NCI-H1436 treated with DMSO at 0.1 percent for 48 hours (cell line): ENCODE results near the gene CHMP6.
"Not testable (repeated sequence)": the region's sequence is repeated elsewhere in the genome, so short reads cannot be mapped to it uniquely, and the experiment has no call there.

Experiments used
- DNase-seq: peaks from one replicate; lab custom pipeline; 2025; lab: John Stamatoyannopoulos, UW

The CHMP6 gene

DNA sequence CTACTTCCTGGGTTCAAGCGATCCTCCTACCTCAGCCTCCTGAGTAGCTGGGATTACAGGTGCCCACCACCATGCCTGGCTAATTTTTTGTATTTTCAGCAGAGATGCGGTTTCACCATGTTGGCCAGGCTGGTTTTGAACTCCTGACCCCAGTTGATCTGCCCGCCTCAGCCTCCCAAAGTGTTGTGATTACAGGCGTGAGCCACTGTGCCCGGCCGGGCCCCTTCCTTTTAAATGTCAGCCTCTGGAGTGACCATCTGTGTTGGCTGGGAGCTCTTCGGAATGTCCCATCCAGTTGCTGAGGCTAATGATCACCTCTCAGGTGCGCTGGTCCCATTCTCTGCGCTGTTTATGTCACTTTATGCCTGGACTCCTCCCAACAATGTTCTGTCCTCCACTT lies 38.7 kb downstream of the CHMP6 start:
- DNase-seq: not testable (repeated sequence)

DNA sequence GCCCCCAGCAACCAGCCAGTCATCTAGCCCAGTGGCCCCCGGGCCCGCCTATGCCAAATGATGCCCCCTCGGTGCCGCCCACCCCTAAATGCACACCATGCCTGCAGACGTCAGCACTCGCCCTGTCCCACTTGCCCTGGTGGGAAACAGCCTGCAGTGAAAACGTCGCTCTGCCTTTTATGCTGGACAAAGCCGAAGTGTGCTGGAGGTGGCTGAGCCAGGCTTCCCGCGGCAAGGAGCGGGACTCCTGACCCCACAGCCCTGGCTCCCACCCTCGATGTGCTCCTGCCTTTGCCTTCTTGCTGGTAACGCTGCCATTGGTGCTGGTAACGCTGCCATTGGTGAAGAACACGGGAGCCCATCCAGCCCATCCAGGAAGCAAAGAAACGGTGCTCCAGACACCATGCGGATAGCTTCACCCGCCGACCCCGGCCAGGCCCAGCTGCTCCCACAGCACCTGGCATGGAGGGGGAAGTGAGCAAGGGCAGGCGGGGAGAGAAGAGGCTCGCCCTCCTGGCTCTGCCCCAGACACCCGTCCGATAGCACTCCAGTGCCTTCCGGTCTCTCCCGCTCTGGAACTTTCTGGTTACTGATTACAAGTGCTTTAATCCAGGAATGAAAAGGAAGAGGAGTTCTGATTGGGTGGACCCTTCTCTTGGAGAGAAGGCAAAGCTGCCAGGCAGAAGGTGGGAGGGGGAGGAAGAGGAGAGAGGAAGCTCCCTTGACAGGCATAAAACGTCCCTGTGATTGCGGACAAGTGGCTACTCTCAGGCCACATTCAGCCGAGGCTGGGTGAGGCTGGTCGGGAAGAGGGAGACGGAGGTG lies 39.3 kb downstream of the CHMP6 start:
- DNase-seq: no peak

DNA sequence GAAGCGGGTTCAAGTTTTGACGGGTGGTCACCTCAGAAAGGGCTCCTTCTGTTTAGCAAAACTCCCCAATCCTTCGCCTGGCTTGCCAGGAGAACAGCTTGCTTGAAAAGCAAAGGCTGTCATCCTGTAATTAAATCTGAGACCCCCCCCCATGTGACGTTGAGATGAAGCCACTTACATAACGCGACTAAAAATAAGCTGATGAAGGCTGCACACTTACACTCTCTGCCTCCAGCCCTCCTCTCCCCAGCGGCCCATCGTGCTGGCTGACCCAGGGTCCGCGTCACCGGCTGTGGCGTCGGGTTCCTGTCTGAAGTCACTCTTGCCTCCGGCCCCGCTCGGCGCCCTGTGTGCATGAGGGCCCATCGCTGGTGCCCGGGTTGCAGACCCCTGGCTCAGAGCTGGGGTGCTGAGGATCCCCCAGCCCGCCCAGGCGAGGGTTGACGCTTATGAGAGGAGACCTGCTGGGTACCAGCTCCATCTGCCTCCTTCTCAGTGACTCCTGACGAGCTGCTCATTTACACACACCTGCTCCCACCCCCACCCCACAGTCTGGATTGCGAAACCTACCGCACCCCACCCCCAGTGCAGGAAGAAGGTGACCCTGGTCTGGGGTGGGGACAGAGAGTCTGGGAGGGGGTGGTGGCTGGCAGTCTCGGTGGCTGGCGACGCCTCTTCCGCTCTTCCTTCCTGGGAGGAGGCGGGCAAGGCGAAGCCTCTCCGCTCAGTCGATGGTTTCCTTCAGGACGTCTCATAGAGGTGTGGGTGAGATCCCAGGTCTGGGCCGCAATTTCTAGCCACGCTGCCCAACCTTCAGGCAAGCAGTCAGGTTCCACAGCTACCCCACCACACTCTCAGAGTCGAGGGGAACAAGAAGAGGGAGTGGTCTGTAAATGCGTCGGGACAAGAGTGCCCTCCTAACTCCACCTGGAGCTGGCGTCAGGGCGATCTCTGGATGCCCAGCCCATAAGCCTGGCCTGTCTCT lies 40.2 kb downstream of the CHMP6 start:
- no peak for DNase-seq

DNA sequence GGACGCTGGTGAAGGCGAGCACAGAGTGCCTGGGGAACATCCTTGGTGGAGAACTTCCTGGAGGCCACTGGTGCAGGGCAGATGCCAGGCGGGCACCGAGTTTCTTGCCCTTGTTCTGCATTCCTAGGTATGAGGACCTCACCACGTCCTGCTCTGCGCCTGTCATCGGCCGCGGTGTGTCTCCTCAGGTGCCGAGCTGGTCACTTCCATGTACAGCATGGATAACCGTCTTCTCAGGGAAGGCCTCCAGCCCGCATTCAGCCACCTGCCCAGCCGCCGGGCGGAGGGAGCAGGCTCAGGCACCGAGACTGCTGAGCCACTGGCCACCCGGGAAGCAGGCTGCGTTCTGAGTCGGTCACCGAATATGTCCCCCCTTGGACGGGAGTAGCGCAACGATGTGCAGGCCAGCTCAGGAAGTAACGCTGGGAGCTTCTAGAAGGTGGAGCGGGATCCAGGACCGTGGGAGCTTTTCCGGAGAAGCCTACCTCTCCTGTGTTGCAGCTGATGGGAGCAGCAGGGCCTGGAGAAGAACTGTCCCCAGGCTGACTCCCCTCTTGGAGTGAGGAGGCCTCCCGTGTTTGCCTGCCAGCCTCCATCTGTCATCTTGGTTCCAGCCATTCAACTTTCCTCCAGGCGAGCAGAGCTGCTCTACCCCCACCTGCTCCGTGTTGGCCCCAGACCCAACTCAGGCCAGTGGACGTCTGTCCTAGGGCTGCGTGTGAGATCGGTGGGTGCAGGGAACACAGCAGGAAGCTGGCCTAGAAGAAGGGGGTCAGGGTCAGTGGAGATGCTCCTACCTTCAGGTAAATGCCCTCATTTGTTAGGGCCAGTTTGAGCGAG lies 41.2 kb downstream of the CHMP6 start:
- DNase-seq: no peak

DNA sequence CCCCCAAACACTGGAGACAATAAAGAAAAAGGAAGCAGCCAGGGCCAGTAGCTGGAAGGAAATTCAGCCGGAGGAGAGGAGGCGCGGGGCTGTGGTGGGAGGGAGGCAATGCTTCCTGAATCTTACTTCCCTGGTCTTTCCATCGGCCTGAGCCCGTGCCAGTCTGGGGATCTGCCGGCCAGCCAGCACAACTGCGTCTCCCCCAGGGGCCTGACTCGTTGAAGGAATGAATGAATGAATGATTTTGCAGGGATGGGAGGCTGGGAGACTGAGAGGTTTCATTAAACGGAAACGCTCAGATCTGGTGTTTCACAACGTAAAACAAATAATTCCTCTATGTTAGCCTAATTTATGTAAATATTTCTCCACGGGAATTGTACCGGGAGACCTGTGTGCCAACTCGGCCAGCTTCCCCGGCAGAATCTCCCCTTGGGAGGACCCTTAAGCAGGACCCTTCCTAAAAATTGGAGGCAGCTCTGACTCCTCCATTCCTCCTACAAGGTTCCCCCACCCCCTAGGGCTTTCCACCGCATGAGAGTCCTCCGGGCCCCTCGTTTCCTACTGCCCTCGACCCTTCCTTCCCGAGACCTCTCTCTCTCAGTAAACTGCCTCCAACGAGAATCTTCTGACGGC lies 42.0 kb downstream of the CHMP6 start:
- no peak for DNase-seq

DNA sequence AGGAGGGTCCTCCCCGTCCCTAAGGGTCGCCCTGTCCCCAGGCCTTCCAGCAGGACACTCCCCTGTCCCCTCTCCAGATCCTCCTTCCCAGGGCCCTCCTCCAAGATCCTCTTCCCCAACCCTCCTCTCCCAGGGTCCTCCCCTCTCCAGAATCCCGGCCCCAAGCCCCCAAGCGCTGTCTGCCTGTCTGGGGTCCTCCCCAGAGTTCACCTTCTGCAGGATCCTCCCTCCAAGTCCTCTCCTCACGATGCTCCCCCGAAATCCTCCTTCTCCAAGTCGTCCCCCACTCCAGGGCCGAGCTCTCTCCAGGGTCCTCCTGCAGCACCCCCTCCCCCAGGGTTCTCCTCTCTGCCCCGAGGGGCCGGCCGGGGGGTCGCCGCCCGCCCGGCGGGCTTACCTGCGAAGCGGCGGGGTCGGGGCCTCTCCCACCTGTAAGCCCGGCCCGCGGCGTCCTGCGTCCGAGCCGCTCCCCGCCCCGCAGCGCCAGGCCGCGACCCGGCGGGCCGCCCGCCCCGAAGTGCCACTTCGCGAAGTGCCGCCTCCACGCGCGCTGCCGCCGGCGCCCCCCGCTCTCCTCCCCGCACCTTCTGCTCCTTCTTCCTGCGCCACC lies 42.6 kb downstream of the CHMP6 start:
- DNase-seq: no peak

DNA sequence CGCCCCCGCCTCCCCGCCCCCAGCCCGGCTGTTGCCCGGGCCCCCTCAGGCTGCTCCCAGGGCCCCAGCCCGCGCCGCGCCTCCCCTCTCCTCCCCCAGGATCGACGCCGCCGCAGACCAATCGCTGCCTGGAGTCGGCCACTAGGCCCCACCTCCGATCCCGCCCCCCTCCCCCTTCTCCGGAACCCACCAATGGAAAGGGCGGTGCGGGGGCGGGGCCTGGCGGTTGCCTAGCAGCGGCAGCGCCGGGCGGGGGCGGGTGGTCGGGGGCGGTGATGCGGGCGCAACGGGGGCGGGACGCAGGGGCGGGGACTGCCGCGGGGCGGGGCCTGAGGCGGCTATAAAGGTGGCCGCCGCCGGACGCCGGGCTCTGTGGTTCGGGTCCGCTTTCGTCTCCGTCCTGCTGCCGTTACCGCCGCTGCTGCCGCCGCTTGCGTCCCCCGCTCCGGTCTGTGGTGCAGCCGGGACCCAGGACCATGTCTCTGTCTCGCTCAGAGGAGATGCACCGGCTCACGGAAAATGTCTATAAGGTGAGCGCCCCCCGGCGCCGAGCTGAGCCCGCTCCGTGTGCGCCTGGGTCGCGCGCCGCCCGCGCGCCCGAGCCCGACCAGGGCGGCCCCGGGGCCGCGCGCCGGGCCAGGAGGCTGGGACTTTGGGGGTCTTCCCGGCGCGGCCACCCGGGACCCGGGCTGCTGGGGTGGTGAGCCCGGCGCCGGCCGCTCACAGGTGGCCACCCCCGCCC lies 43.3 kb downstream of the CHMP6 start, which contains the start of gene BAIAP2:
Gene BAIAP2, plus strand, starts transcription at position 373 of the 742 bp plus-strand sequence. Its CDS starts 104 bp downstream, at position 477.
- peak; percentile 73 for DNase-seq

DNA sequence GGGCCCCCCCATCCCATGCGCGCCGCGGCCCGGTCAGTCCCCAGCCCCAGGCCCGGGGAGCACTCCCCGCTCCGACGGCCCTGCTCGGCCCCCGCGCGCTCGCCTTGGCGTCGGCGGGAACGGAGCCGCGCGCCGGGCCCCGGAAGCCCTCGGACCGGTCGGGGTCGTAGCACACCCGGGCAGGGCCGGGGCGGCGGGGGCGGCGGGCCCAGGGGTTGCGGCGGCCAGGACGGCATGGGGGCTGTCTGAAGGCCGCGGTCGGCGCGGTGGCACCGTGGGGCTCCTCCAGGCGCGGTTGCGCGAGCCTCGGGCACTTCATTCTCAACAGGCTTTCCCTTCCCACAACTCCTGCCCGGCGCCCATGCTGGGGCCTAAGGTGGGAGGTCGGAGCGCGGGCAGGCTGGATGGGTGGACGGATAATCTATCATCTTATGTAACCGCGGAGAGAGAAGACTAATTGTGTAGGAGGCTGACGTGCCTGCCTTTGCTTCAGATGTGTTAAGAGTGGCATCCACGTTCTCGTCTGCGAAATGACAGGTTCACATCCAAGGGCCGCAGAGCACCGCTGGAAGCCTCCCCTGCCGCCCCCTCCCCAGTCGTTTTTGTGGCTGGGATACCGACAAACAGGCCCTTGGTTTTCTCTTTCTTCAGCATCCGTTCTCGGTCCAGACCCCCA lies 44.0 kb downstream of the CHMP6 start:
- no peak for DNase-seq

DNA sequence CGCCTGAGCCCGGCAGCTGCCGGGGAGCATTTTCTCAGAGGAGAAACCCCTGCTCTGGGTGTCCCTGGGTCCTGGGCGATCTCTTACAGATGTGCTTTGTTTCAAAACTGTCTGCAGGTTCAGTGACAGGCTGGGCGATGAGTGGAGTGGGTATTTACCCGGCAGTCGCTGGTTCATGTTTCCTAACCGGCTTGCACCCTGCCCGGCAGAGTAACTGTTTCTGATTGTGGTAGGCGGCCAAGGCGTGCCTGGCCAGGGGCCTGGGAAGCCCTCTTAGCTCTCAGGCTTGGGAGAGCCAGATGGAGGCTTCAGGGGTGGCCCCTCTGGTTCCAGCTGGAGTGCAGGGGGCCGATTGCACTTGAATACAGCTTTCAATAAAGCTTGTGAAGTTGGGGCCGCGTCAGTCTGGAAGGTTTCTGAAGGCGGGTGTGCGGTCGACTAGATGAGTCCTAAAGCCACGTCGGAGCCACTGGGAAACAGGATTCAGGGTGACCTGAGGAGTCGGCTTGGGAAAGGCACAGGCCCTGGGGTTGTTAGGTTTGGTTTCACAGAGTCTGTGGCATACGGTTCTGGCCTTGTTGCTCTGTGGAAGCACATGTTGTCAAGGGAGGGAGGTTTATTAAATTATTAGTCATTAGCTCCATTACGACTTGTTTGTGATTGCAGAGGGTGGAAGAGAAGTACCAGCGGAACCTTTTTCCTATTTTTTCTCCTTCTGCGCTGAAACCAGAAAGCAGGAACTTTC lies 44.7 kb downstream of the CHMP6 start:
- no peak for DNase-seq

DNA sequence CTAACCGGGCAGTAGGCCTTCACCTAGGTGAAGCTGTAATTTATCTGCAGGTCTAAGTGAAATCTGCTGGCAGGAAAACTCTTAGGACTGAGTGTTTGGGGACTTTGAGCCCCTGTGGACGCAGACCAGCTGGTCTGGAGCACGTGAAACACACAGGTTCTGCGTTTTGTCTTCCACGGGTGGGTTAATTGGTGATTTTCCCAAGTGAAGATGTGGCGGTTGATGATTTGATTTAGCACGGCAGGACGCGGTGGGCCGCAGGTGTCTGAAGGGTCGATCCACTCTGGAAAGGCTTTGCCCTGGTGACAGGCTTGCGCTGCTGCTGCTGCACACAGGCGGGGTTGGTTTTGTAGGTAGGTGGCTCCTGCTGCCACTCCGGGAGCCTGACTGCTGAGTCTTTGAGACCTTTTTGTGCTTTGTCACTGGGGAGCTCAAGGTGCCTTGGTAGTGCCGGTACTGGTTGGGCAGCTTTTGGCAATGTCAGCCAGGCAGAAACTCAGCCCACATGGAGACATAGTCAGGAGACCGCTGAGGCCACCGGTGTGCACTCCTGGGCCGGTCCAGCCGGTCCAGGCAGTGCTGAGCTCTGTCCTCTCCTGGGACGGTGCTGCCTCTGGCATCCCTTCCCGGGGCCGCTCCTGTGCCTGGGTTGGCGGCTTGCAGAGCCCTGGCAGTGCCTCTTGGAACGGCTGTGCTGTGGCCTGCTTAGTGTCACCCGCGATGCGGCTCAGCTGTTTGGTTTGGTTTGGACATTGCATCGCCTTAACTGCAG lies 45.6 kb downstream of the CHMP6 start:
- no peak for DNase-seq

DNA sequence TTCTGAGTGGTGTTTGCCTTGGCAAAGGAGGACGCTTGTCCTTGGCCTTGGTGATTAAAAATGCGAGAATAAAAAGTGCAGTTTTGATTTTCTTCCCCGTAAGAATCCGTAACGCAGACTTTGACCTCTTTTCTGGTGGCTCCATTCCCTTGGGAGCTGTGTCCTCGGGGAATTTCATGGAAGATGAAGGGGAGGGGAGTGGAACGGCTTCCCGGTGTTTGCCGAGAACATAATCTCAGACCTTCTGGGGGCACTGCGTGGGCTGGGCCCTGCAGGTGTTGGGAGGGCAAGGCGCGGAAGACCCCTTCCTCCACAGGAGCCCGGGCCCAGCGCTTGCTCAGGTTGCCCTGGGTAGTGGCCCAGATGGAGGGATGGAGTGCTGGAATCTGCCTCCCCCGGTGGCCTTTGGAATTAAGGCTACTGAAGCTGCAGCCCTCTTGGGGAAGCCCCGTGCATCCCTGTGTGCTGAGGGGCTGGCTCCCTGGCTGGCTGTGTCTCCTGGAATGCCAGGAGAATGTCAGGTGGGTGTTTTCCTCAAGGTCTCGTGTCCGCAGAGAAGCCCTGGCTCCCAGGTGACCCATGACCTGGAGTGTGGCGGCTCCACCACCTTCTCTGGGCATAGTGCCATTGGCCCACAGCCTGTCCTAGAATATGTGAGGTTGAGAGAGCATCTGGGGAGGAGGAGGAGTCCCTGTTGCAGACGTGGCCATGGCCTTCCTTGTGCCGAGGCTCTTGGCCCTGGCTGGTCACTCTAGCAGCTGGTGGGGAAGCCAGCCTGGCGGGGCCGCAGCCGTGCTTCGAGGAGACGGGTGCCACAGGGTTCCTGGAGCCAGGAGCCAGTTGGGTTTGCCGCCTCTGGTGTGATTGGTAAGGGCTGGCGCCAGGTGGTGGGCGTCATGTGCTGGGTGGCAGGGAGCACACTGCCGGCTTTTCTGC lies 46.4 kb downstream of the CHMP6 start:
- no peak for DNase-seq

DNA sequence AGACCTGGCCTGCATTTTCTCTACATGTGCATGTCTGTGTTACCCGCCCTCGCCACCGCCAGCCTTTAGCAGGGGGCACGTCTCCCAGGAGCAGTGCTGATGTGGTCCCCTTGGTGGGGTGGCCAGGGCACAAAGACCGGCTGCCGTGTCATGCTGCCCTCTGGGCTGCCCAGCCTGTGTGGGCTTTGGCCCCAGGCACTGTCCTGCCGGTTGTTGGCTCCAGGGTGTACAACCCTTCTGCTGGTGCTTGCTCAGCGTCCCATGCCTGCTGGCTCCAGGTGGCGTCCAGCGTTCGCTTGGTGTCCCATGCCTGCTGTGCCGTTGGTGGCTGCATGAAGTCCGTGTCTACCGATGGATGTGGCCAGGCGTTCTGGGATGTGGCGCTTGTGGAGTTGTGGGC lies 47.5 kb downstream of the CHMP6 start:
- DNase-seq: no peak

DNA sequence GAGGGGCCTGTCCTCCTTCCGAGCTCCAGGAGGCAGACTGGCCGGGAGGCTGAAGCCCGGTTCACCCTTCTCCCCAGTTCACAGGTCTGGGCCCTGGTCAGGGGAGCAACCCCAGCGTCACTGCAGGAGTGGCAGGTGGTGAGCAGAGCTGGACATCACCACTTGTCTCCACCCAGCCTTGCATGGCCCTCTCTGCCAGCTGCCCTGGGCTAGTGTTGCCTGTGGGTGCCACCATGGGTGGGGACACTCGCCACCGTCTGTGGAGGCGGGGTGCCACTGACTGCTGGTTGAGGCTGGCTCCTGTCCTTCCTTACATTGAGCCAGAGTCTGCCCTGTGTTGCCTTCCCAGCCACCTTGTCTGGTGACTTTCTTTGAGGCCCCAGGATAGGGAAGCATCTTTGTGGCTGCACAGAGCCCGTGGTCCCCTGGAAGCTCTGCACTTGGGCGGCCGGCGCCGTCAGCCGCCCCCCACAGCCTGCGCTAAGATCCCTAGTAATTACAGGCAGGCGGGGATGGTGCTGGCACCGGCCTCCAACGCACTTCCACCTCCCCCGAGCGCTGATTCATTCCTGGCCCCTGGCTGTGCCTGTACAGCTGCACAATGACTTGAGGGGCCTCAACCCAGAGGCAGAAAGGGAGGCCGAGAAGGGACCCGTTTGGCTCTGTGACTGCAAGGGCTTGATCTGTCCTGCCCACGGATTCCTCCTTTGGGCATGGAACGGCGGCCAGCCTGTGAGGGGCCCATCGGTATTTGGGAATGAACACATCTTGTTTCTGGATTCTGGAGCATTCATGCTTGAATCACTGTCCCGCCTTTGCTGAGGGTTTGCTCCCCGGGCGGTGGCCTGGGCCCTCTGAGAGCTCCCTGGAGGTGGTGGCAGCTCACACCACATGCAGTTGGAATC lies 48.5 kb downstream of the CHMP6 start:
- no peak for DNase-seq

DNA sequence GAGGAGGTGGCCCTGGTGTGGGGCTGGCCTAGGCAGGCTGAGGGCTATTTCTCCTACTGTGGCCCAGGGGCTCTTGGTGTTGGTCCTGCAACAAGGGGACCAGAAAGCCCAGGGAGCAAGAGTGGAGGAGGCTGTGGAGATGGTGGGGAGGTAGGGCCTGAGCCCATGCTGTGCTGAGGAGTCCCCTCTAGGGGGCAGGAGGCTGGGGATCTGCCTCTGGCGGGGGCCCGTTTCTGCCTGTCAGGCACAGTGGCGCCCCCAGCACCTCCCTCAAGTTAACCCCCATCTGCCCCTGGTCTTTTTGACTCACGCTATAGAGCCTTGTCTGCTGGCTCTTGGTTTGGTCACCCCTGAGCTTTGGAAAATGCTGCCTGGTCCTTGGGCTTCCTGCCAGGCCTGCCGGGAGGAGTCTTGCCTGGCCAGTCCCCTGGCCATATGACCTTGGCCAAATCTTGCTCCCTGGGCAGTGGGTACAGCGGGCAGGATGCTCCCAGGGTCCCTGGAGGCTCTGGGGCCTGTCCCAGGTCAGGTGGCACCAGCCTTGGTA lies 49.2 kb downstream of the CHMP6 start:
- DNase-seq: no peak

DNA sequence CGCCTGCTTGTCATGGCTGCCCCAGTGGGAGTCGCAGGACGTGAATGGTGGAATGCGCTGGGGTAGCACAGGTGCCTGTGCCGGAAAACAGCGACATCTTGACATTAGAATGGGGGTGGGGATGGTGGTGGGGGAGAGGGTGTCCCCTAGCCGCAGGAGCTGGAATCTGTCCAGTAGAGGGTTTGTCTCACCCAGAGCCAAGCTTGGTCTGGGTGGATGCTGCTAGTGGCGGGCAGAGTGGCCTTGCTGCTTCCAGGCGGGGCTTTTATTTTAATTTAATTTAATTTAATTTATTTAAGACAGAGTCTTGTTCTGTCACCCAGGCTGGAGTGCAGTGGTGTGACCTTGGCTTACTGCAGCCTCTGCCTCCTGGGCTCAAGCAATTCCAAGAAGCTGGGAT lies 51.0 kb downstream of the CHMP6 start:
- no peak for DNase-seq

DNA sequence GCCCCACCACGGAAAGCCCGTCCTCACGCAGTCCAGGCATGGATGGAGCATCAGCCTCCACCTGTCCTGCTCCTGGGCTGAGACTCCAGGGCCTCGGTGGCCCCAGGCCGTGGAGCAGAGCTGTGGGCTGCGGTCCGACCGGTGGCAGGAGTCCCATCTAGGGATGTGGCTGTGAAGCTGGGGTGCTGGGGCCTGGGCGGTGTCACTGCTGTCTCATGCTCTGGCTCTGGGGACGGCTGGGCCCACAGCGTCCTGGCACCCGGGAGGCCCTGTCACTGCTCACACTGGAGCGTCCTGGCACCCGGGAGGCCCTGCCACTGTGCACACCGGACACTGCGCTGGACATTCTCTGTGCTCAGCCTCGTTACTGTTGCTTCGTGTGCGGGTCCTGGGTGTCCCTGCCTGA lies 51.7 kb downstream of the CHMP6 start:
- DNase-seq: no peak
